ENCODE data around the gene CKLF.
A peak's percentile ranks its signal among the peaks of the same experiment; 100 is the strongest.
"Not testable (repeated sequence)": the region's sequence is repeated elsewhere in the genome, so short reads cannot be mapped to it uniquely, and the experiment has no call there.

Gene CKLF, protein sequence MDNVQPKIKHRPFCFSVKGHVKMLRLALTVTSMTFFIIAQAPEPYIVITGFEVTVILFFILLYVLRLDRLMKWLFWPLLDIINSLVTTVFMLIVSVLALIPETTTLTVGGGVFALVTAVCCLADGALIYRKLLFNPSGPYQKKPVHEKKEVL

DNA sequence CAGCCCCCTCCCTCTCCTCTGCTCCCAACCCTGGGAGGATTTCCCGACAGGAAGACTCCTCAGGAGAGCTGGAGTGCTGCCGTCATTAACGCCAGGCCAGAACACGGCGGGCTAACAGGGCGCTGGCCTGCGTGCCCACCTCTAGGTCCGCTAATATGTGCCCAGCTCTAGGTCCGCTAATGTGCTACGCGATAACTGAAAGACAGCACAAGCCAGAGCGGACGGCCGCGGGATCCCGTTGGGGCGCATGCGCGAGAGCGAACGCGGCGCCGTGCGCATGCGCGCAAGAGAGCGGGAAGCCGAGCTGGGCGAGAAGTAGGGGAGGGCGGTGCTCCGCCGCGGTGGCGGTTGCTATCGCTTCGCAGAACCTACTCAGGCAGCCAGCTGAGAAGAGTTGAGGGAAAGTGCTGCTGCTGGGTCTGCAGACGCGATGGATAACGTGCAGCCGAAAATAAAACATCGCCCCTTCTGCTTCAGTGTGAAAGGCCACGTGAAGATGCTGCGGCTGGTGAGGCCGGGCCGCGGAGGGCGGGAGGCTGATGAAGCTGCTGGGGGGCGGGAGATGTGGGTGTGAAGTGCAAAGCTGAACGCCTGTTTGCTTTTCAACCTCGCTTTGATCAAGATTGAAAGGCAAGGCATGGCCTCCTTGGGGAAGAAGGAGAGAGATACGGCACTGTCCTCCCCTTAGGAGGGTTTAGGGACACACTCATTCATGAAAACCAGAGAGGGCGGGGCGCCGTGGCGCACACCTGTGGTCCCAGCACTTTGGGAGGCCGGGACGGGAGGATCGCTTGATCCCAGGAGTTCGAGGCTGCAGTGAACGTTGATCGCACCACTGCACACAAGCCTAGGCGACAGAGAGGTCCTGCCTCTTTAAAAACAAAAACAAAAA, at the start of gene CKLF:
TSS of gene CKLF (plus strand) at position 291 of the 892 bp plus-strand sequence. CDS start at position 431, 140 bp downstream.
- peak; percentile 89 for DNase-seq

DNA sequence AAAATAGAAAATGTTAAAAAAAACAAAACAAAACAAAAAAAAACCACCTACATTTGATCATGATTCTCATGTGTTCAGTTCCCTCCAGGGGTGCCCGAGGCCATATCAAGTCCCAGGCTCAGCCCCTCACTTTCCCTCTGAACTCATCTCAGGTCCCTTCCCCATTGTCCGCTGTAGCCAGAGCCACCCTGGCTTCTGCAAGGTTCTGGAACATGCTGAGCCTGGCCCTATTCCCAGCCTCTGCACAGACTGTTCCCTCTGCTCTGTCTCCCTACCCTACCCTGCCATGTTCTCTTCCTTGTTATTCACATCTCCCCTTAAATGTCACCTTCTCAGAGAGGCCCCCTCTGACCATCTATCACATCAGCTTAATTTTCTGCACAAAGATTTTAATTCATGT, 49.3 kb upstream of the CKLF start:
- no peak for DNase-seq

DNA sequence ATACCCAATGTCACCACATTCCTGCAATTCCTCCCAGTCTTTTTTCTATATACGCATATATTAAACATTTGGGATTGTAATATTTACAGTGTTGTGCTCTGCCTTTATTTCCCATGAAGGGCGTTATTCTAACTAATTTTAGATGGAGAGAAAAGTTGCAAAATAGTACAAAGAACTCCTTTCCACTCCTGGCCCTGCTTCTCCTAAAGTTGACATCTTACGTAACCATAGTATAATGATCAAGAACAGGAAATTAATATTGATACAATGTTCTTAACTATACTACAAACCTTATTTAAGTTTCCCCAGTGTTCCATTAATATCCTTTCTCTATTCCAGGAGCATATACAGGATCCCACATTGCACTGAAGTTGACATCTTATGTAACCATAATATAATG, 48.8 kb upstream of the CKLF start:
- DNase-seq = no peak

DNA sequence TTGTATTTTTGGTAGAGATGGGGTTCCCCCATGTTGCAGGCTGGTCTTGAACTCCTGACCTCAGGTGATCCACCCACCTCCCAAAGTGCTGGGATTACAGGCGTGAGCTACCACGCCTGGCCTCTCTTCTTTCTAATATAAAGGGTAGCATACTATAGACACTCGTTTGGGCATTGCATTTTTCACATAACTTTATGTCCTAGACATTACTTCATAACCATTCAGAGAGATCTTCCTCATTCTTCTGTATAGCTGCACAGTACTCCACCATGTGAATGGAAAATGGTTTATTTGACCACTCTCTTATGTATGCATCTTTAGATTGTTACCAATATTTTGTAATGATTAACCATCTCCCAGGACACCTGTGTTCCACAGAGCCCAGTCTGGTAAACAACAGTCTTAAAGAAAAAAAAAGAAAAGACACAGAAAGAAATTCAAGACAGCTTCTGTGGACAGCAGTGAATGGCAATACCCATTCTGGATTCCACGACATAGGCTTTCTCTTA, 44.6 kb upstream of the CKLF start:
- no peak for DNase-seq

DNA sequence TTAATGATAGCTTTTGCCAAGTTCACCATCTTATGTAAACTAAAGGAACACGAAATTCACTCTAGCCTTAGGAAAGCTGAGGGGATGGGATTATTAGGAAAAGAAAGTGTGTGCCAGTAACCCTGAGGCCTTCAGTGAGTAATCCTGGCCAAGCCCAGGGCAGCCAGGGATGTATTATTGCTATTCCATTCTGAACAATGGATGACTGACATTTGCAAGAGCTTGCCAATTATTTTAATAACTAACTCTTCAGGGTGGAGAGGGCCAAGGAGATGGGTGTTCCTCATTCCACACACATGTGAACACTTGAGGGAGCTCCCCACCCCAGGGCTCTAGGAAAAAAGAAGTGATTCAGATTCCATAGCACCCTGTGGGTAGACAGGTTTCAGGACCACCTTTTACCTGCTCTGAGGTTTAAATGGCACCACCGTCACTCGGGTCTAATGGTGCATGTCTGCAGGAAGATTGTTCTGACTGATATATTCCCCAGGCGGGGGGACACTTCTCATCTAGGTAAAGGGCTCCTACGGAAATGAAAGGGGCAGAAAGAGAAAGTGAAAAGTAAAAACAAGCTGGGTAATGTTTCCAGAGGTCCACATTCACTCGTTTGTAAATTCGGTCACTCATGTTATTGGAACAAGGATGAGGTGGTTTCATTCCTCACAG, 44.0 kb upstream of the CKLF start:
- DNase-seq = no peak

DNA sequence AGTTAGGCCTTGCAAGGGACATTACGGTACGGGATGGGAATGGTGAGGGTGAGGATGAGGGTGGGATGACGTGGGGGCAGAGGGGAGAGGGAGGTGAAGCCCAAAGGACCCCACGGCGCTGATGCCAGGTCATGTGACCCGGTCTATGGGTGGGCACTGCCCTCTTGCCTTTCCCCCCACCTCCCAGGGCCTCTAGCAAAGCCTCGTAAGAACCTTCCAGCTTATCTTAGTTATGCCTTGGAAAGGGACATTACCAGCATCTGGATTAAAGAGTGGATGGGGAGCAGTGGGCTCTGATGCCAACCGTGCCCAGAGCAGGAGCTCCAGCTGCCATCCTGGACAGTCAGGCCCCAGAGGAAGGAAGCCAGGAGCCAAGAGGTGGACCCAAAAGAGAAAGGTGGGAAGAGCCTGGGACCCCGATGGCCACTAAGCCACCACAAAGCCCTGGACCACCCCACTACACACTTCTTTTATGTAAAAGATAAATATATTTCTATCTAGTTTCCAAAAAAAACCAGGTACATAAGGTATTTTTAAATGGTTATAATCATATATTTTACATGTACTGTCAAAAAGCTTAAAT, 43.4 kb upstream of the CKLF start:
- DNase-seq = no peak

DNA sequence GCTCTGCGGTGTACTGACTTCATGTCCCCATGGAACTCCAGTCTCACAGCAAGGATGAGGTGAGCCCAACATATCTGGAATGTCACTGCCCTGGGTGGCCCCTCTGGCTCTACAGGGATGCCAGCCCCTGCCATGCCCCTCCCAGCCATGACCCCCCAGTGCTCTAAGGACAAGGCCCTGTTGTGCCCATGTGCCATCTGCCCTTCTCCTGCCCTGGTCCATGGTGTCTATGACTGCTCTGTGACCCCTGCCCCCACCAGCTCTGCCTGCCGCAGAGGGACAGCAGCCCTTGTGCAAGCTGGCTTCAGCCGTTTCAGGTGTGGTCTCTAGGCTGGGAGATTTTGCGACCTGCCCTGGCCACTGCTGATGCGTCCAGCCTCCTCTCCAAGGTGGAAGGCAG, 42.8 kb upstream of the CKLF start:
- no peak for DNase-seq

DNA sequence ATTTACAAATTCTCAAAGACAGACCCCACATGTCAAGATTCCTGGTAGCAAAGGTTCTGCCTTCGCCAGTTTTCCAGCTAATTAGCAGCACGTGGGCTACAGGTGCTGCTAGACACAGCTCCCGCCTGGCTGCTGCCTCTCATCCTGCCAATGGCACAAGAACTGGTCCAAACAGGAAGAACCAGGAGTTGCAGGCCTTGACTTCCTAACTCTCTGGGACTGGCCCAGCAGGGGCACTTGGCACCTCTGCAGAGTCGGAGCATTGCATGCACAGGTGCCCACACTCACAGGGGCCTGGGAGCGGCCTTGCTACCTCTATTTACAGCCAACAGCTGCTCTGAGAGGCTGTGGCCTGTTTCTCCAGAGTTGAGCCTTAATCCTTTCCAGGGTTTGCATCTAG, 42.1 kb upstream of the CKLF start:
- DNase-seq = no peak

DNA sequence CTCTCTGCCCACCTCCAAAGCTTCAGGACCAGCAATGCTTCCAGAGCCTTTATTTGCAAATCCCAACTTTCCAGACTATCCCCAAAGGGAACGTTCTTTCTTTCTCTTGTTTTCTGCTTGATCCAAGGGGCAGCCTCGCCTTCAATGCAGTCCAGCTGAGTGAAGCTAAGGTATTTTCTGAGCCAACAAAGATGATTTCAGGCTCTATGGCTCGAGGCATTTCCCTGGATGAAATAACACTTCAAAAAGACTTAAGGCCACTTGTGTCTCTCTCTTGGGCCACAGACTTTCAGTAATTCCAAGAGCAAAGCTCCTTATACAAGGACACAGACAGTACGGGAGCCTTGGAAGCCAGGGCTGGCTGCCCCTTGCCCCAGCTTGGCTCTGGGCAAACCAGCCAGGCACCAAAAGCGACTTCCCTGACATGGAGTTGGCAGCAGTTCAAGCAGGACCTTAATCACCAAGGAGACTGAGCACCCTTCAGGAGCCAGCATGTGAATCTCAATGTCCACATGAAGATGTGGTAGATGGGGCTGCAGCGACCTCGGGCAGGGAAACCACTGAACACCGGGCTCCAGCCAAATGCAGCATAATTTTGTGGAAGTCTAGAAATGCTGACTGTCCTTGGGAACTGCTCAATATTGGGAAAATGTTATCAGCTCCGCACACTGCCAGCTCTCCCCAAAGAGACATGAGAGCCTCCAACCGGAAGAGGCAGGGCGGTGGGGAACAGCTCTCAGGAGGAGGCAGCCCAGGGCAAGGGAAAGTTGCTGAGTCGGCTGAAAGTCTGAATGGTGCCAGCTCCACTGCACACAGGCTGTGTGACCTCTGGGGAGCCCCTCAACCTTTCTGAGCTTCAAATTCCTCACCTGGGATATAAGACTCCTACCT, 41.4 kb upstream of the CKLF start:
- no peak for DNase-seq

DNA sequence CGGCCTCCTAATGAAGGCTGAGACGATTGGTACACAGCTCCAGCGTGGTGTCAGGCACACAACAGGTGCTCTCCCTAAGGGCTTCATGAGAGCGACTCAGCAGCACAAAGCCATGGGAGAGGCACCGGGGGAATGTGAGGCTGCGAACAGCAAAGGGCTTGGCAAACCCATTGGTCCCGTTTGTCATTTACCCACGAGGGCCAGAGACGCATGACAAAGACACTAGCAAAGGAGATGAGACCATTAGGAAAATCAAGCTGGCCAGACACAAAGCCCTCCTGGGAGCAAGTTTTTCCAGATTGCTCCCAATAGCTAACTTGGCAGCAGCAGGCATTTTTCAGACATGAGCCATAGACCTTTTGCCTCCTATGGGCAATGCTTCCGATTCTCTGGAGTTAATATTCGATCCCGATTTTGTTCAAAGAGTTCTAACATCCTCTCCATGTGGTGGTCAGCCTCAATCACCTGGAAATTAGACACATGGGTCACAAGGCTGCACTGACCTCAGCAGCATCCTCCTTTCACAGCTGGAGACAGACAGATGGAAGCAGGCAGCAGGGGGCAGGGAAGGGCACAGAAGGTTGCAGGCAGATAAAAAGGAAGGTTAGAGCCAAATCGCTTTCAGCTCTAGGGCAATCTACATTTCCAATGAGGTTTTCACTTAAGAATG, 40.6 kb upstream of the CKLF start:
- no peak for DNase-seq

DNA sequence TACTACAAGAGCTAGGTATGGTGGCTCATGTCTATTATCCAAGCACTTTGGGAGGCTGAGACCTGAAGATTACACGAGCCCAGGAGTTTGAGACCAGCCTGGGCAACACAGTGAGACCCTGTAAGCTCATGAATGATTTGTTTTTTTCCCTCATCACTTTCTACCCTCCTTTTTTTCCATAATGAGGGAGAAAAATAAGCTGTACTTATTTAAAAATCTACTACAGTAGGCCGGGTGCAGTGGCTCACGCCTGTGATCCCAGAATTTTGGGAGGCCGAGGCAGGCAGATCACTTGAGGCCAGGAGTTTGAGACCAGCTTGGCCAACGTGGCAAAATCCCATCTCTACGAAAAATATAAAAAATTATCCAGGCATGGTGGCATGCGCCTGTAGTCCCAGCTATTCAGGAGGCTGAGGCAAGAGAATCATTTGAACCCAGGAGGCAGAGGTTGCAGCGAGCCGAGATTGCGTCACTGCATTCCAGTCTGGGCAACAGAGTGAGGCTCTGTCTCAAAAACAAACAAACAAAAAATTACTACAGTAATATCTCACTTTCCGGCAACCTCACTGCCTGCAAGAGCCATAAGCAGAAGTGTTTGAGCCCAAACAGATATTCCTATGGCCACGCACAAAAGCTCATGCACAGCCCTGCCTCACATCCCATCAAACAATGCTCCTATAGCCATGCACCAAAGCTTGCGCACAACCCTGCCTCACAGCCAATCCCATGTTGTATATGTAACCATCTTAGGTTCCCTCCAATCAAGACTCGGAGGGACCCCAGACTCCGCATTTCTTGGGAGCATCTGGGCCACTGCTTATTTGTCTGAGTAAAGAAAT, 39.9 kb upstream of the CKLF start:
- no peak for DNase-seq

DNA sequence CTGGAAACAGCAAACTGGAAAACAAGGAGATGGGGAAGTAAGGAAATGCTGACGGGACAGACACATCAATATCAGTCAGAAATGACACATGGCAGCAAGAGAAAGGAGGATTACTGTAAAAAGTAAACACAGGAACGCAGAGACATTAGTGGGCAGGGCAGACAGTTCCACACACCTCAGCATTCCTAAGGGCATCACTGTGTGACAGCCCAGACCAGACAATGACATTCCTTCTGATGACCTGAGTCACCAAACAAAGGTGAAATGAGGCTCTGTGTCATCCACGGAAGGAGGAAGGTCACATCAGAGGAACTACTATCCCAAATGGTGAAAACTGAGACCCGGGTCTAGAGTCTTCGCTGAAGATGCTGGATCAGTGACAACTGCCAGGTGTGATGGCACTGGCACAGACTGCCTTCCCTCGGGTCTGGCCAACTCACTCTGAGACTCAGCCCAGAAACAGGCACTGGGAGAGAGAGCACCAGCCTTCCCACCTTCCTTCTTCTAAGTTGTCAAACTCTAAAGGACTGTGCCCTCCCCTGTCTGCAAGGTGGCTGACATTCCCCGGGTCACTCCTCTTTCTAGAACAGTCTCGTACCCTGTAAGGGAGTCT, 39.2 kb upstream of the CKLF start:
- no peak for DNase-seq

DNA sequence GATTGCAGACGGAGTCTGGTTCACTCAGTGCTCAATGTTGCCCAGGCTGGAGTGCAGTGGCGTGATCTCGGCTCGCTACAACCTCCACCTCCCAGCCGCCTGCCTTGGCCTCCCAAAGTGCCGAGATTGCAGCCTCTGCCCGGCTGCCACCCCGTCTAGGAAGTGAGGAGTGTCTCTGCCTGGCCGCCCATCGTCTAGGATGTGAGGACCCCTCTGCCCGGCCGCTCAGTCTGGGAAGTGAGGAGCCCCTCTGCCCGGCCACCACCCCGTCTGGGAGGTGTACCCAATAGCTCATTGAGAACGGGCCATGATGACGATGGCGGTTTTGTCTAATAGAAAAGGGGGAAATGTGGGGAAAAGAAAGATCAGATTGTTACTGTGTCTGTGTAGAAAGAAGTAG, 38.0 kb upstream of the CKLF start:
- not testable (repeated sequence) for DNase-seq

DNA sequence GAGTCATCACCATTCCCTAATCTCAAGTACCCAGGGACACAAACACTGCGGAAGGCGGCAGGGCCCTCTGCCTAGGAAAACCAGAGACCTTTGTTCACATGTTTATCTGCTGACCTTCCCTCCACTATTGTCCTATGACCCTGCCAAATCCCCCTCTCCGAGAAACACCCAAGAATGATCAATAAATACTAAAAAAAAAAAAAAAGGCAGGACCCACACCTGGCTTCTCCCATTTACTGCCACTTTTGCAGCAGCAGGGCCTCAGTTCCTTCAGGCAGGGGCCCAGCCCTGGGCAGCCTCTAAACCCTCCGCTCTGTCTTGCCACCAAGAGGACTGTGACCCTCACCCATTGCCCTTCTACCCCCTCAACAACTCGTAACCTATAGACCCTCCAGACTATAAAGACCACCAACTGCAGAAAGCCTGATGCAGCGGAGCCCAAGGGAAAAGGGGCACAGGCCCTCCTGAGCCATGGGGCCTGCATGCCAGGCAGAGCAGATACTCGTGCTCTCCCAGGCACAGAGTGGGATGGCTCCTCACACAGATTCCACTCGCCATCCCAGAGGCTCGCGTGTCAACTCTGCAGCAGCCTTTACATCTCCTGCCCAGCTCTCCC, 37.3 kb upstream of the CKLF start:
- DNase-seq = not testable (repeated sequence)

DNA sequence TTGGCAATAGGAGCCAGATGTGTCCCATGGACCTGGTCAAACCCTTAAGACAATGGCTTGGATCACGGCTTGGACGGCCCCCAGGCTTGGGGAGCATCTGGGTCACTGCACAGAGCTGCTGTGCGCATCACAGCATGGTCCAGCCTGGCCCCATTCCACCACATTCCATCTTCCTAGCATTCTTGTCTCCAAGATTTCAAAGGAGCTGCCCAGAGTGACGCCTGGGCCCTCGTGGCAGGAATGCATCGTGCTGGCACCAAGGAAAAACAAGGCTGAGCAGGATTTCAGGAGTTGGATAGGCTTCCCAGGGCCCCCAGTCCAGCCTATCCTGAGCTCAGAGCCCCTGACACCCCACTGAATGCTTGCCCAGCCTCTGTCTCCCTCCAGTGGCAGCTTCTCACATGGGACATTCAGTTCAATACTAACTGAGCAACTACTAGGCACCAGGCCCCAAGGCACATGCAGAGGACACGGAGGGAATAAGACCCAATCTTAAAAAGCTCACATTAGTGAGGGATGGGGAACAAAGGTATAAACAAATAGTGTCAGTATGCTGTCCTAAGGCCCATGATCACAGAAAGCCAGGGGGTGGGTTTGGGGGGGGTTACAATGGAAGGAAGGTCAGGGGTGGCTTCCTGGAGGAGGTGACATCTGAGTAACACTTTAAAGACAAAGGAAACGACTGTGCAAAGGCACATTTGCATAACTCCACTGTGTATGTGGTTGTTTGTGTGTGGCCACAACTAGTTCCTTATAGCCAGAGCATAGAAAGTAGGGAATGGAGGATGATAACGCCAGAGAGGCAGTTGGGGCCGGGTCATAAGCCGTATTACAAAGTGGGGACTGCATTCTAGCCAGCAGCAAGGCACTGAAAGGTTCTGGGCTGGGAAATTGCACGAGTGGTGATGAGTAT, 36.5 kb upstream of the CKLF start:
- no peak for DNase-seq

DNA sequence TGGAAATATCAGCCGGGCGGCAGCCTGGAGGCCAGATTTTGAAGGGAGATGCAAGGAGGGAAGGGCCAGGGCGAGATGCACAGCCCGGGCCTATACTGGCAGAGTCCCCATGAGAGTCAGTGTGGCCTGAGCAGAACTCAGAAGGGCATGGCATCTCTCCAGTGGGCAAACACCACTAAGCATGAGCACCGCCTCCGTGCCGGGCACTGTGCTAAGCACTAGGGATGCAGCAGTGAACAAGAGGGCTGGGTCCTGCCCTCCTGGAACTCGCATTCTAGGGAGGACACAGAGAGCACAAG, 35.9 kb upstream of the CKLF start:
- DNase-seq = no peak

DNA sequence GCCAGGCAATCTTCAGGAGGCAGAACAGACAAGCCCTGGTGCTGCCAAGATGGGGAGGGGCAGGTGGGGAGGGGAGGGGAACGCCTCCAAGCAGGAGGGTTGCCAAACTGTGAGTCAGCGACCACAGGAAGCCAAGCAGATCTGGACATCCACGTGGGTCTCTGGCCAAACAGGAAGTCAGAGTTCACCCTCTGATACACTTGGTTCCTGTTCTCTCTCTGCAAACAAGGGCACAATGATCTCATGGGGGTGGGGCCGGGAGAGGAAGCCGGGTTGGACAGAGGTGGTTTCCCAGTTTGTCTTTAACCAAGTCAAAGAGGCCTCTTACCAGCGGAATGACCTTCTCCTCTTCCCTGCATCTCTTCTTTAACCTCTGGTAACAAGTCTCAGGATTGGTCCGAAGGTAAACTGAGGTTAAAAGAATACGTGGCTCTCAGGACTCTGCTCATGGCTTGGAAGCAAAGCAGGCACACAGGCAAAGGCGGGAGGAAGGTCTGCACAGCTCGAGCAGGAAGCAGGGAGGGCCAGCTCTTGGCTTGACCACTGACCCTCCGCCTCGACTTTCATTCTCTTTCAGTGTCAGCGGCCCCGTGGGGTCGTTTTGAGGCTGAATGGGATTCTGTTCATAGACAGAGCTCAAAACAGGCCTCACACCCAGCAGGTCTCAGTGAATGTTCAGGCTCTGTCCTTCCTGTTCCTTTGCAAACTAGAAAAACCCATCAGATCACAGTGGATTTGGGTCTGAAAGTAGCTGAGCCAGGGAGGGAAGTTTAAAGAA, 35.4 kb upstream of the CKLF start:
- DNase-seq = peak; percentile 71

DNA sequence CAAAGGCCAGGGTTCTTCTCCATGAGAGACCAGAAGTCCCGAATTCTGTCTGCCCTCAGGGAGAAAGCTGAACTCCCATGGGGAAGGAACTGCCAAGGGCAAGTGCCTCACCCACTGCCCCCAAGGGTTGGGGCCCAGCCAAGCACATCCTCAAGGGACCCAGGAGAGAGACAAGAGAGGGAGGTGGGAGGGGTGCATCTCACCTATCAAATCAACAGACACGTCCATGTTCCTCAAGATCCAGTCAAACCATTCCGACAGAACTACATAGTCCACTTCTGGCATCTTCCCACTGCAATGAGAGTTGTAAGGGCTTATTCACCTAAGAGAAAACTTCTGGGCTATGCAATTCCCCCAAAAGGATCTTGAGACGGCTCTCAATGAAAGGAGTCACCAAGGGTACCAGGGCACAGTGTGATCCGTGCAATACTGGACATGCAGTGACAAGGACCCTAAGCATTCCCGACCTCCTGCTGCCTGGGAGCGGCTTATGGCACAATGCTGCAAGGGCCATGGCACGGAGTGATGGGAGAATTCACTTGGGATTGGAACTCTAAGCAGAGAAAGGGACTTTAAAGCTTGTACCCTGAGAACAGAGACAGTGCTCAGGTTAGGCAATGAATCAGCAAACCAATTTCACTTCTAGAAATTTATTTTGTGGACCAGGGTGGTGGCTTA, 34.7 kb upstream of the CKLF start:
- no peak for DNase-seq
